ENCODE measurements around the gene PIGW. TPM values are rescaled to one million over a fixed set of nuclear protein-coding genes. Genes with fewer than 3 reads are reported as not detected.

The PIGW gene
- total RNA-seq, 1 donor from 2014 or later = 3.3 TPM

DNA sequence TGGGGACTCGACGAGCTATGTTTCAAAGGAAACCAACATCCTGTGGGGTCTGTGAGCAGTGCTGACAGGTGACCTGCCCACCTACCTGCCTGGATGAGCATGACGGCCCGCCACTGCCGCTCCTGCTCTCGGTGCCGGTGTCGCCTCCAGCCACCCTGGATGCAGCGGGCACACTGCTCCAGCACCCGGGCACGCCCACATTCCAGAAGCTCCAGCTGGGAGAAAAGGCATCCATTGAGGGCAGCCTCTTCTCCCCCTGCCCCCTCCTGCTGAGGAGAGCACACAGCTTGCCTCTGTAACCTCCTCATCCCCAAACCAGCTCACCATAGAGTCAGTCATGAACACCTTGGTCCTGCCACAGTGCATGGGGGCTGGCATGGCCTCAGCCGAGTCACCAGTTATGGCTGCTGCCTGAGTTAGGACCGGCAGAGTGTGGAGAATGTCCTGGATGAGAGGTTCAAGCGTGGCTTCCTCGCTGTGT lies 34.0 kb upstream of the PIGW start:
- H3K27ac ChIP-seq (replicated peaks) = no peak overlapping the region
- peaks cover 36% of the 10 kb centered on the region for H3K4me1 ChIP-seq
- no peaks in the 10 kb centered on the region for H3K9me3 ChIP-seq (replicated peaks)
- TF ChIP-seq, protein P1, sequence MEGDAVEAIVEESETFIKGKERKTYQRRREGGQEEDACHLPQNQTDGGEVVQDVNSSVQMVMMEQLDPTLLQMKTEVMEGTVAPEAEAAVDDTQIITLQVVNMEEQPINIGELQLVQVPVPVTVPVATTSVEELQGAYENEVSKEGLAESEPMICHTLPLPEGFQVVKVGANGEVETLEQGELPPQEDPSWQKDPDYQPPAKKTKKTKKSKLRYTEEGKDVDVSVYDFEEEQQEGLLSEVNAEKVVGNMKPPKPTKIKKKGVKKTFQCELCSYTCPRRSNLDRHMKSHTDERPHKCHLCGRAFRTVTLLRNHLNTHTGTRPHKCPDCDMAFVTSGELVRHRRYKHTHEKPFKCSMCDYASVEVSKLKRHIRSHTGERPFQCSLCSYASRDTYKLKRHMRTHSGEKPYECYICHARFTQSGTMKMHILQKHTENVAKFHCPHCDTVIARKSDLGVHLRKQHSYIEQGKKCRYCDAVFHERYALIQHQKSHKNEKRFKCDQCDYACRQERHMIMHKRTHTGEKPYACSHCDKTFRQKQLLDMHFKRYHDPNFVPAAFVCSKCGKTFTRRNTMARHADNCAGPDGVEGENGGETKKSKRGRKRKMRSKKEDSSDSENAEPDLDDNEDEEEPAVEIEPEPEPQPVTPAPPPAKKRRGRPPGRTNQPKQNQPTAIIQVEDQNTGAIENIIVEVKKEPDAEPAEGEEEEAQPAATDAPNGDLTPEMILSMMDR (IDR thresholded peaks at IDR 0.05; ENCODE audit: borderline replicate concordance) = no peak
- no peak overlapping the region for H3K4me3 ChIP-seq
- peaks cover 78% of the 10 kb centered on the region for H3K36me3 ChIP-seq
- no peak for DNase-seq
- intact Hi-C loops (cut with micrococcal nuclease) = no loop called here
- H3K27me3 ChIP-seq (ENCODE audit: low read depth) = no peaks in the 10 kb centered on the region

- Histone ChIP-seq H3K36me3 (peaks cover 77% of the 10 kb centered on the region), H3K4me1 (peaks cover 36% of the 10 kb centered on the region), H3K9me3 (replicated peaks) (no peaks in the 10 kb centered on the region), H3K27me3 (ENCODE audit: low read depth) (no peaks in the 10 kb centered on the region), H3K4me3 (no peak overlapping the region), H3K27ac (replicated peaks) (no peak overlapping the region)
- no peak for DNase-seq
- intact Hi-C loops (cut with micrococcal nuclease) = no loop called here
- TF ChIP-seq, protein P1 (IDR thresholded peaks at IDR 0.05; ENCODE audit: borderline replicate concordance) = no peak
Measured at GRCh38 chr17:36501351-36501750, 33.4 kb upstream of the PIGW start.

GRCh38 chr17:36501963-36502362 lies 32.8 kb upstream of the PIGW start:
- H3K4me3 ChIP-seq = no peak overlapping the region
- no peak for DNase-seq
- peaks cover 36% of the 10 kb centered on the region for H3K4me1 ChIP-seq
- TF ChIP-seq, protein P1 (IDR thresholded peaks at IDR 0.05; ENCODE audit: borderline replicate concordance) = no peak
- H3K27me3 ChIP-seq (ENCODE audit: low read depth) = no peaks in the 10 kb centered on the region
- no peaks in the 10 kb centered on the region for H3K9me3 ChIP-seq (replicated peaks)
- no peak overlapping the region for H3K27ac ChIP-seq (replicated peaks)
- intact Hi-C loops (cut with micrococcal nuclease) = no loop called here
- H3K36me3 ChIP-seq = peaks cover 77% of the 10 kb centered on the region

DNA sequence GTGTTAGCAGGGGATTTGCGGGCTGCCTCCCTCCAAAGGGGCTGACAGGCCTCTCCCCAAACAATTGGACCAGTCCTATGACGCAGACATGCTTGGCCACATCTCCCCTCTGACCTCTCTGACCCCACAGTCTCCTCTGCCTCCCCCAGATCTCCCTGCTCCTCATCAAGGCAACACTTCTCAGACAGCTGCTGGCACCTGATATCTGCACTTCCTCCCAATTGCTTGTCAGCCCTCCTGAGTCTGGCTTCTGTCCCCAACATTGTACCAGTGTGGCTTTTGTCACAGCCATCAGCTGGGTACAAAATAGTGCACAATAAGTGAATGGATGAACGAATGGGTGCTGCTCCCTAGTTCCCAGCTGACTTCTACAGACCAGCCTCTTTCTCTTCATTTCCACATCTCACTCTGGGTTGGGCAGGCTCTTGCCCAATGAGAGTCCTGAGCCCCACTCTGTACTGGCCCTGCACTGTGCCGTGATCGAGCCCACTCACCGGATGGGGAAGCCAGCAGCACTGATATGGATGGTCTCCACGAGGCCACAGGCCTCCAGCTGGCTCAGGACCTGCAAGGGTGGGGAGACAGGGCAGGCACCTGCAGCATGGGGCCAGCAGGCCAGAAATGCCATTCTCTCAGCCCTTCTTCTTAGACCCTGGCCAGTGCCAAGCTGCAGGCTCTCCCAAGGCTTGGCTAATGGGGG lies 31.2 kb upstream of the PIGW start:
- intact Hi-C loops (cut with micrococcal nuclease) = no loop called here
- H3K9me3 ChIP-seq (replicated peaks) = no peaks in the 10 kb centered on the region
- TF ChIP-seq, protein P1 (IDR thresholded peaks at IDR 0.05; ENCODE audit: borderline replicate concordance) = no peak
- peaks cover 29% of the 10 kb centered on the region for H3K4me1 ChIP-seq
- H3K27me3 ChIP-seq (ENCODE audit: low read depth) = no peaks in the 10 kb centered on the region
- H3K36me3 ChIP-seq = peaks cover 79% of the 10 kb centered on the region
- no peak overlapping the region for H3K4me3 ChIP-seq
- DNase-seq = no peak
- H3K27ac ChIP-seq (replicated peaks) = no peak overlapping the region

- no peak overlapping the region for H3K27ac ChIP-seq (replicated peaks)
- intact Hi-C loops (cut with micrococcal nuclease) = no loop called here
- DNase-seq = no peak
- H3K9me3 ChIP-seq (replicated peaks) = no peaks in the 10 kb centered on the region
- H3K27me3 ChIP-seq (ENCODE audit: low read depth) = no peaks in the 10 kb centered on the region
- H3K4me1 ChIP-seq = peaks cover 24% of the 10 kb centered on the region
- no peak overlapping the region for H3K4me3 ChIP-seq
- peaks cover 77% of the 10 kb centered on the region for H3K36me3 ChIP-seq
- TF ChIP-seq, protein P1 (IDR thresholded peaks at IDR 0.05; ENCODE audit: borderline replicate concordance) = no peak
Measured at GRCh38 chr17:36504156-36504545, 30.6 kb upstream of the PIGW start.
